Loucy (cell line): ENCODE measurements around the gene FAM117A.
"Not testable (repeated sequence)": the region's sequence is repeated elsewhere in the genome, so short reads cannot be mapped to it uniquely, and the experiment has no call there.

Experiments used
- CTCF ChIP-seq: fragments of 200-600 bp; sonication (generic); conservative IDR thresholded peaks from 2 replicates; pipeline ENCODE4 v1.5.1; 2014; ENCODE audit warnings: mild to moderate bottlenecking, antibody characterized with exemption, low read length
- EZH2phosphoT487 ChIP-seq: fragments of 200-600 bp; IDR thresholded peaks from 2 replicates; pipeline ENCODE4 v1.6.1; 2018; ENCODE audit warnings: antibody characterized with exemption, mild to moderate bottlenecking, moderate library complexity, borderline replicate concordance

DNA sequence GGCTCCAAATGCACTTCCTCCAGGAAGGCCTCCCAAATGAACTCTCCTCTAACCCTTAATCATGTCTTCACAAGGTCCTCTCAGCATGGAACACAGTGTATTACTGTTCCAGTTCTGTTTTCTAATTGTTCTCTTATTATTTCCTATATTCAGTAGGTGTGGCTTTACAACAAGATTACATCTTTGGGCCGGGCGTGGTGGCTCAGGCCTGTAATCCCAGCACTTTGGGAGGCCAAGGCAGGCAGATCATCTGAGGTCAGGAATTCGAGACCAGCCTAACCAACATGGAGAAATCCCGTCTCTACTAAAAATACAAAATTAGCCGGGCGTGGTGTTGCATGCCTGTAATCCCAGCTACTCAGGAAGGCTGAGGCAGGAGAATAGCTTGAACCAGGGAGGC is 90.3 kb downstream of the FAM117A start:
- not testable (repeated sequence) for TF ChIP-seq CTCF, EZH2phosphoT487
